Thoracic aorta (tissue), 2 donors: Measurements from ENCODE around the gene PTCD2. TPM values are rescaled to one million over a fixed set of nuclear protein-coding genes. Genes with fewer than 3 reads are reported as not detected.
A peak's percentile ranks its signal among the peaks of the same experiment; 100 is the strongest.

Experiments used
- ATAC-seq: fragments of 150-250 bp; one replicate; pipeline ENCODE4 v1.8.0; 2017; ENCODE audit warnings: low read depth; ENCODE audit not compliant: insufficient number of reproducible peaks, low FRiP score
- DNase-seq: peaks from one replicate; pipeline ENCODE4 v3.0.0-alpha.2; 2020; ENCODE audit warnings: low spot score
- H3K27ac ChIP-seq, 2 donors: fragments of 200-600 bp; sonication (generic); 1 replicate in 1 of 2; 2 replicates in 1 of 2; pipeline ENCODE4 v1.5.1; 2016; ENCODE audit warnings: mild to moderate bottlenecking in 2 of 2, moderate library complexity in 2 of 2
- H3K27me3 ChIP-seq: fragments of 200-600 bp; sonication (generic); replicated peaks from 2 replicates; pipeline ENCODE4 v1.6.0; 2016; ENCODE audit warnings: mild to moderate bottlenecking; ENCODE audit not compliant: insufficient read depth
- H3K36me3 ChIP-seq: fragments of 200-600 bp; sonication (generic); one replicate; pipeline ENCODE4 v1.5.1; 2016
- H3K4me1 ChIP-seq, 2 donors: fragments of 200-600 bp; sonication (generic); 1 replicate in 1 of 2; 2 replicates in 1 of 2; pipeline versions ENCODE4 v1.5.1 to v1.6.0; 2016; ENCODE audit warnings: low read depth in 2 of 2, mild to moderate bottlenecking in 1 of 2; ENCODE audit not compliant: control insufficient read depth in 1 of 2
- H3K4me3 ChIP-seq: fragments of 200-600 bp; sonication (generic); 2 replicates; pipeline ENCODE4 v1.5.1; 2016; ENCODE audit warnings: mild to moderate bottlenecking
- H3K9me3 ChIP-seq: fragments of 200-600 bp; sonication (generic); 2 replicates; pipeline ENCODE4 v1.5.1; 2016
- total RNA-seq, 2 donors: library from RNA; depleted of rRNA; stranded (reverse); fragments of >200 nt; gene quantifications; one replicate each; pipeline versions ENCODE4 v1.1.0 to v1.2.3, GENCODE V29; 2016
- TF ChIP-seq, protein P1 (sequence below): fragments of 200-600 bp; sonication (generic); IDR thresholded peaks from one replicate; pipeline ENCODE4 v1.5.1; 2019; ENCODE audit warnings: antibody characterized with exemption

The PTCD2 gene
- total RNA-seq, 2 donors from 2014 or later: 2.8 to 5.3 TPM

GRCh38 chr5:72355706-72356299 is 35.6 kb downstream of the PTCD2 start:
- Histone ChIP-seq H3K36me3 (peaks cover 2% of the 10 kb centered on the region), H3K4me1 (no peaks in the 10 kb centered on the region), H3K27me3 (no peaks in the 10 kb centered on the region), H3K27ac (no peak overlapping the region), H3K4me3 (no peak overlapping the region), H3K9me3 (no peaks in the 10 kb centered on the region)
- no peak for ATAC-seq
- DNase-seq: no peak
- TF ChIP-seq, protein P1, sequence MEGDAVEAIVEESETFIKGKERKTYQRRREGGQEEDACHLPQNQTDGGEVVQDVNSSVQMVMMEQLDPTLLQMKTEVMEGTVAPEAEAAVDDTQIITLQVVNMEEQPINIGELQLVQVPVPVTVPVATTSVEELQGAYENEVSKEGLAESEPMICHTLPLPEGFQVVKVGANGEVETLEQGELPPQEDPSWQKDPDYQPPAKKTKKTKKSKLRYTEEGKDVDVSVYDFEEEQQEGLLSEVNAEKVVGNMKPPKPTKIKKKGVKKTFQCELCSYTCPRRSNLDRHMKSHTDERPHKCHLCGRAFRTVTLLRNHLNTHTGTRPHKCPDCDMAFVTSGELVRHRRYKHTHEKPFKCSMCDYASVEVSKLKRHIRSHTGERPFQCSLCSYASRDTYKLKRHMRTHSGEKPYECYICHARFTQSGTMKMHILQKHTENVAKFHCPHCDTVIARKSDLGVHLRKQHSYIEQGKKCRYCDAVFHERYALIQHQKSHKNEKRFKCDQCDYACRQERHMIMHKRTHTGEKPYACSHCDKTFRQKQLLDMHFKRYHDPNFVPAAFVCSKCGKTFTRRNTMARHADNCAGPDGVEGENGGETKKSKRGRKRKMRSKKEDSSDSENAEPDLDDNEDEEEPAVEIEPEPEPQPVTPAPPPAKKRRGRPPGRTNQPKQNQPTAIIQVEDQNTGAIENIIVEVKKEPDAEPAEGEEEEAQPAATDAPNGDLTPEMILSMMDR: peak; percentile 49

- peaks cover 4% of the 10 kb centered on the region for H3K36me3 ChIP-seq
- DNase-seq: no peak
- H3K4me3 ChIP-seq: no peak overlapping the region
- TF ChIP-seq, protein P1: no peak
- no peak for ATAC-seq
- no peaks in the 10 kb centered on the region for H3K27me3 ChIP-seq
- H3K9me3 ChIP-seq: no peaks in the 10 kb centered on the region
- H3K27ac ChIP-seq: no peak overlapping the region
- H3K4me1 ChIP-seq: no peaks in the 10 kb centered on the region
These were observed 36.2 kb downstream of the PTCD2 start for GRCh38 chr5:72356361-72356760.

DNA sequence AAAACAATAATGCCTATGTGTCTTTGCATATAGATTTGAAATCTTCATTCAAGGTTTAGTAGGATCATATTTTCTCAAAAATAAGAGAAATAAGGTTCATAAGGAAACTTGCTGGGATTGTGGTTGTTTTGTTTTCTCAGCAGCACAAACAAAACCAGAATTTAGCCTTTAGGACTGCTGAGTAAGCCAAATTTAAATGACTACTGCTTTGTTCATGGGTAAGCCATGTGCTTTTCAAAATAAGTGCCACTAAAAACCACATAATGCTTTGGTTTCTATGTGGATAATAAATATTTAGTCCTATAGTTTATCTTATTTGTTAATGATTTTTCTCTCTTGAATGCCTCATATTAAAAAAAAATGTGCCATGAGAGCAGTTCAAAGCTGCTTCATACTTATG is 38.8 kb downstream of the PTCD2 start:
- peaks cover 4% of the 10 kb centered on the region for H3K36me3 ChIP-seq

DNA sequence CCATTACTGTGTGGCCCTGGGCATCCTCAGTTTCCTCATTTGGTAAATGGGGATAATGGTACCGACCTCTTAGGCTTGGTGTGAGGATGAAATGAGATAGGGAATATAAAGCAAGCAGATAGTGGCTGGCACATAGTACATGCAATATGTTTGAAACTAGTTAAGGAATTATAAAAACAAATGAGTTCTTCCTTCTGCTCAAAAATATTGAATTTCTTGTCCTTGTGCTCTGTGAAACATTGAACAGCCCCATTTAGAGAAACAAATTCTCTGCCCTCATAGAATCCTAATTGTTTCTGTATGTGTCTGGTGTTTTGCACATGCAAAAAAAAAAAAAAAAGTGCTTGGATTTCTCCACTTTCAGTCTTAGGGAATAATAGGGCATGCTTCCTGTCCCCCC is 39.7 kb downstream of the PTCD2 start:
- ATAC-seq (no peak), DNase-seq (no peak)
- Histone ChIP-seq H3K4me3 (no peak overlapping the region), H3K9me3 (no peaks in the 10 kb centered on the region), H3K36me3 (peaks cover 4% of the 10 kb centered on the region), H3K4me1 (no peaks in the 10 kb centered on the region), H3K27me3 (no peaks in the 10 kb centered on the region), H3K27ac (no peak overlapping the region)
- TF ChIP-seq, protein P1: no peak

More for the DNA sequence above, 38.8 kb downstream of the PTCD2 start:
- ATAC-seq: no peak
- DNase-seq: no peak
- Histone ChIP-seq H3K4me1 (no peaks in the 10 kb centered on the region), H3K4me3 (no peak overlapping the region), H3K9me3 (no peaks in the 10 kb centered on the region), H3K27ac (no peak overlapping the region), H3K27me3 (no peaks in the 10 kb centered on the region)
- TF ChIP-seq, protein P1: no peak

- TF ChIP-seq, protein P1: no peak
- H3K4me3 ChIP-seq: no peak overlapping the region
These were observed 43.1 kb downstream of the PTCD2 start for GRCh38 chr5:72363166-72363802.

More at GRCh38 chr5:72363166-72363802, 43.1 kb downstream of the PTCD2 start:
- DNase-seq: no peak
- Histone ChIP-seq H3K9me3 (no peaks in the 10 kb centered on the region), H3K36me3 (peaks cover 4% of the 10 kb centered on the region), H3K4me1 (peaks cover 7 to 22% of the 10 kb centered on the region in 2 donors), H3K27ac (peak overlapping the region in 1 of 2 donors; percentile 28), H3K27me3 (no peaks in the 10 kb centered on the region)
- no peak for ATAC-seq
